Caco-2 (cell line): ENCODE data around the gene CCDC184. TPM values are rescaled to one million over a fixed set of nuclear protein-coding genes. Genes with fewer than 3 reads are reported as not detected.

Experiments used
- BruUV-seq: library from RNA; stranded (reverse); fragments of 400-500 nt; replicated peaks from 2 replicates; lab custom pipeline; 2021; lab: Mats Ljungman, UMichigan
- CTCF ChIA-PET: fragments of 300-600 bp; sonication (Branson Sonifier 250); formaldehyde crosslinking; loops from one replicate; lab custom pipeline; 2022; ENCODE audit warnings: antibody characterized with exemption; lab: Charles Lee
- POLR2A ChIA-PET: fragments of 300-600 bp; sonication (Branson Sonifier 250); formaldehyde crosslinking; loops from one replicate; lab custom pipeline; 2022; ENCODE audit warnings: antibody characterized with exemption; lab: Charles Lee
- DNase-seq, 2 experiments: peaks; one replicate each; pipeline versions ENCODE4 v3.0.0 to v3.0.0-alpha.2; 2020 to 2022
- H3K27me3 ChIP-seq: replicated peaks from 2 replicates; pipeline ENCODE4 v1.6.0; 2011; ENCODE audit warnings: low read length; ENCODE audit not compliant: control insufficient read depth, insufficient read depth
- H3K36me3 ChIP-seq: 2 replicates; pipeline ENCODE4 v1.5.1; 2011; ENCODE audit warnings: low read length; ENCODE audit not compliant: control insufficient read depth, insufficient read depth
- H3K4me1 ChIP-seq: fragments of 250-450 bp; sonication (Bioruptor Pico); 2 replicates; pipeline ENCODE4 v1.5.1; 2020; ENCODE audit warnings: mild to moderate bottlenecking
- H3K4me3 ChIP-seq: 2 replicates; pipeline ENCODE4 v1.5.1; 2011; ENCODE audit warnings: low read depth, mild to moderate bottlenecking, control low read depth, low read length
- H3K9me3 ChIP-seq: fragments of 250-450 bp; sonication (Bioruptor Pico); 2 replicates; pipeline ENCODE4 v1.5.1; 2020; ENCODE audit warnings: mild to moderate bottlenecking, moderate library complexity
- H3K27ac Mint-ChIP-seq: one replicate; pipeline ENCODE4 v1.8.0; 2022; ENCODE audit warnings: mixed read lengths; ENCODE audit not compliant: unreplicated experiment
- H3K27me3 Mint-ChIP-seq: one replicate; pipeline ENCODE4 v1.8.0; 2022; ENCODE audit warnings: mixed read lengths; ENCODE audit not compliant: insufficient read depth, unreplicated experiment
- H3K36me3 Mint-ChIP-seq: one replicate; pipeline ENCODE4 v1.8.0; 2022; ENCODE audit warnings: mild to moderate bottlenecking, mixed read lengths; ENCODE audit not compliant: insufficient read depth, unreplicated experiment
- H3K4me1 Mint-ChIP-seq: one replicate; pipeline ENCODE4 v1.8.0; 2022; ENCODE audit warnings: low read depth, mixed read lengths; ENCODE audit not compliant: unreplicated experiment
- H3K4me3 Mint-ChIP-seq: one replicate; pipeline ENCODE4 v1.8.0; 2022; ENCODE audit warnings: mild to moderate bottlenecking, moderate library complexity, mixed read lengths; ENCODE audit not compliant: unreplicated experiment
- H3K9me3 Mint-ChIP-seq: one replicate; pipeline ENCODE4 v1.8.0; 2022; ENCODE audit warnings: mixed read lengths; ENCODE audit not compliant: unreplicated experiment
- intact Hi-C: fragments of 100-400 bp; cut with micrococcal nuclease; formaldehyde crosslinking; loops from one replicate; pipeline ENCODE4 v1.10.0; 2022; ENCODE audit not compliant: unreplicated experiment
- total RNA-seq: library from RNA; stranded (reverse); gene quantifications from 2 replicates; pipeline ENCODE4 v1.2.3, GENCODE V29; 2022
- TF ChIP-seq, protein P1 (sequence below), 2 experiments: fragments of 200-600 bp in 1 of 2; IDR thresholded peaks; 1 replicate in 1 of 2; 2 replicates in 1 of 2; pipeline versions ENCODE4 v1.5.1 to v1.8.0; 2011 to 2022; ENCODE audit warnings: antibody characterized with exemption in 1 of 2, control low read depth in 1 of 2, inconsistent platforms in 1 of 2, low read depth in 1 of 2, low read length in 1 of 2, mild to moderate bottlenecking in 1 of 2, moderate library complexity in 1 of 2; ENCODE audit not compliant: insufficient read depth in 1 of 2, severe bottlenecking in 1 of 2, unreplicated experiment in 1 of 2

CCDC184 gene
- total RNA-seq, 1 experiment from 2014 or later: 1.0 TPM

DNA sequence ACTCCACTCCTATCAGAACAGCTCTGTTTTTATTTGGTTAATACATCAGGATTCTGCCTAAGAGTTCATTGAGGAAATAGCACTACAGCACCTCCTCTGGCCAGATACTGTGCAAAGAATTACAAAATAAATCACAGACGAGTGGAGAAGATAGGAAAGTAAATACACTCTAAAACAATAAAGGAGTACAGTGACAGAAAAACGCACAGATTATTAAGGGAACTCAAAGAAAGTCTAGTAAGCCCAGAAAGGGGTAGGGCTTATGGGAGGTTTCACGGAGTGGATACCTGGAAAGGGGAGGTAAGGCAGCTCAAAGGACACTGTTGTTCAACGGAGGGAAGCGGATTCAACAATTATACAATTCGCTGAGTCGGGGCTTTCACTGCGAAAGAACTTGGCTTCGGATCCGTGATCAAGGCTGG, 14.1 kb downstream of the CCDC184 start:
- Mint-ChIP-seq H3K9me3 (peaks cover 17% of the 10 kb centered on the region), H3K4me1 (peaks cover 58% of the 10 kb centered on the region), H3K36me3 (peaks cover 28% of the 10 kb centered on the region), H3K4me3 (peak overlapping the region; percentile 79), H3K27ac (peak overlapping the region; percentile 83), H3K27me3 (no peaks in the 10 kb centered on the region)
- CTCF ChIA-PET: interaction anchor here (1.2 to 2.1 kb wide), 4 partner anchors 8 to 89 kb away, joined by 4 to 7 read pairs (median 4); no protein-coding TSS in a partner anchor
- TSS peak; percentile 82 for BruUV-seq
- H3K36me3 ChIP-seq: no peaks in the 10 kb centered on the region
- no peak for DNase-seq
- no peaks in the 10 kb centered on the region for H3K27me3 ChIP-seq
- peak overlapping the region; percentile 37 for H3K4me3 ChIP-seq
- POLR2A ChIA-PET: interaction anchor here (0.5 to 1.3 kb wide), 3 partner anchors 15 to 592 kb away, joined by 3 to 5 read pairs (median 5); partner anchors contain the start of genes ASB8 and CCDC184
- H3K9me3 ChIP-seq: peaks cover 6% of the 10 kb centered on the region; the same call in 1 of the 2 replicates
- peaks cover 75% of the 10 kb centered on the region for H3K4me1 ChIP-seq
- TF ChIP-seq, protein P1, sequence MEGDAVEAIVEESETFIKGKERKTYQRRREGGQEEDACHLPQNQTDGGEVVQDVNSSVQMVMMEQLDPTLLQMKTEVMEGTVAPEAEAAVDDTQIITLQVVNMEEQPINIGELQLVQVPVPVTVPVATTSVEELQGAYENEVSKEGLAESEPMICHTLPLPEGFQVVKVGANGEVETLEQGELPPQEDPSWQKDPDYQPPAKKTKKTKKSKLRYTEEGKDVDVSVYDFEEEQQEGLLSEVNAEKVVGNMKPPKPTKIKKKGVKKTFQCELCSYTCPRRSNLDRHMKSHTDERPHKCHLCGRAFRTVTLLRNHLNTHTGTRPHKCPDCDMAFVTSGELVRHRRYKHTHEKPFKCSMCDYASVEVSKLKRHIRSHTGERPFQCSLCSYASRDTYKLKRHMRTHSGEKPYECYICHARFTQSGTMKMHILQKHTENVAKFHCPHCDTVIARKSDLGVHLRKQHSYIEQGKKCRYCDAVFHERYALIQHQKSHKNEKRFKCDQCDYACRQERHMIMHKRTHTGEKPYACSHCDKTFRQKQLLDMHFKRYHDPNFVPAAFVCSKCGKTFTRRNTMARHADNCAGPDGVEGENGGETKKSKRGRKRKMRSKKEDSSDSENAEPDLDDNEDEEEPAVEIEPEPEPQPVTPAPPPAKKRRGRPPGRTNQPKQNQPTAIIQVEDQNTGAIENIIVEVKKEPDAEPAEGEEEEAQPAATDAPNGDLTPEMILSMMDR (IDR thresholded peaks at IDR 0.05; ENCODE audit: insufficient read depth in 1 of 2, low read depth in 1 of 2, low read length in 1 of 2, severe bottlenecking in 1 of 2, unreplicated experiment in 1 of 2): peak; percentile 32 to 36
- intact Hi-C loops: no loop called here

DNA sequence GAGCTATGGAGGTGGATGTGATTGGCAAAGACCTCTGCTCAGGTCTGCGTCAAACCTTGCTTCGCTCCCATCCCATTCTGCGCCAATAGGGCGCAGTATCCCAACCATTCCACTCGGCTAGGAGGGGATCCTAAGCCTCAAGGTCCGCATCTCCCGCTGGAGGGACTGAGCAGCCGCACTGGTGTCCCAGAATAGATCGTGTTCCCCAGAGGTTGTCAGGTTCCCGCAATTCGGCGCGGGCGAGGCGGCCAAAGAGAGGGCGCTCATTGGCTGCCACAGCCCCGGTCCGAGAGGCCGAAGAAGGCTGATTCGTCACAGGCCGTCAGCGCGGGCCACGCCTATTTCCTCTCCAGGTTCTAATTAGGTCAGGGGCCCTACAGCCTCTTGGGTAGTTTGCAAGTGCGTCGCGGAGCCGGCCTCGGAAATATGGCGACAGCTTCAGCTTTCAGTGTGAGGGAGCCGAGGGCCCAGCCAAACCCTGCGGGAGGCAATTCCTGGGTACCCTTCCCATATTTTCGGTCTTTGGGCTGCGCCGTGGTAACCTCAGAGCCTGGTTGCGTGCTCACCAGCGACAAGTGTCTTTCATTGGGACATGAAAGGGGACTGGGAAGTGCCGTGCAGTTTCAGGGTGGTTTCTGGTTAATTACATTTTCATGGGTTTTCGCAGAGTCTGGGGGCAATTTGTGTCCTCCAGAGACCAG, 14.7 kb downstream of the CCDC184 start:
- peaks cover 28% of the 10 kb centered on the region for H3K36me3 Mint-ChIP-seq
- Histone ChIP-seq H3K4me3 (peak overlapping the region; percentile 63), H3K27me3 (no peaks in the 10 kb centered on the region), H3K9me3 (peaks cover 6% of the 10 kb centered on the region; the same call in 1 of the 2 replicates), H3K4me1 (peaks cover 72% of the 10 kb centered on the region), H3K36me3 (no peaks in the 10 kb centered on the region)
- peaks cover 23% of the 10 kb centered on the region for H3K9me3 Mint-ChIP-seq
- ChIA-PET CTCF (interaction anchor here (1.2 to 2.1 kb wide), 4 partner anchors 9 to 89 kb away, joined by 4 to 7 read pairs (median 4); no protein-coding TSS in a partner anchor), POLR2A (interaction anchor here (0.7 to 1.3 kb wide), 2 partner anchors 15 to 41 kb away, joined by 3 to 5 read pairs; partner anchors contain the start of genes ASB8 and CCDC184)
- H3K4me1 Mint-ChIP-seq: peaks cover 58% of the 10 kb centered on the region
- H3K27me3 Mint-ChIP-seq: no peaks in the 10 kb centered on the region
- TF ChIP-seq, protein P1 (IDR thresholded peaks at IDR 0.05; ENCODE audit: insufficient read depth in 1 of 2, low read depth in 1 of 2, low read length in 1 of 2, severe bottlenecking in 1 of 2, unreplicated experiment in 1 of 2): peak in 1 of 2 experiments; percentile 20
- BruUV-seq: no TSS peak
- peak; percentile 93 to 95 for DNase-seq
- peak overlapping the region; percentile 79 for H3K4me3 Mint-ChIP-seq
- intact Hi-C loops: loop anchor here (2.0 kb wide), 1 partner anchor 153 kb away; the partner anchor contains the start of gene ZNF641
- peak overlapping the region; percentile 83 for H3K27ac Mint-ChIP-seq

DNA sequence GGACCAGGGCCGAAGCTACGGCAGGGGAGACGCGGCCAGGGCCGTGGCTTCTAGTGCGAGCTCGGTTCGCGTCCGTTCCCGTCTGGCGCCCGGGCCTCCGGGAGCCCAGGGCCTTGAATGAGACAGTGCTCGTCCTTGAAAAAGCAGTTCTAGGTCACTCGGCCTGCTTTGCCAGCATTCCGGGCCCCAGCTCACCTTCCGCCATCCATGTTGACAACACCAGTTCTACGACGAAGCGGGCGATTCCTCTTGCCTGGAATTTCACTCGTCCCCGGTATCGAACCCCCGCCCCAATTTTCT, 15.2 kb downstream of the CCDC184 start:
- H3K4me1 Mint-ChIP-seq: peaks cover 53% of the 10 kb centered on the region
- ChIA-PET POLR2A (no interaction called here), CTCF (interaction anchor here (2.1 kb wide), 1 partner anchor 12 kb away, joined by 7 read pairs; no protein-coding TSS in a partner anchor)
- TF ChIP-seq, protein P1 (IDR thresholded peaks at IDR 0.05; ENCODE audit: insufficient read depth in 1 of 2, low read depth in 1 of 2, low read length in 1 of 2, severe bottlenecking in 1 of 2, unreplicated experiment in 1 of 2): no peak
- H3K4me3 Mint-ChIP-seq: peak overlapping the region; percentile 79
- peak in 1 of 2 experiments; percentile 38 for DNase-seq
- H3K4me1 ChIP-seq: peaks cover 67% of the 10 kb centered on the region
- H3K9me3 ChIP-seq: peaks cover 6% of the 10 kb centered on the region; the same call in 1 of the 2 replicates
- H3K27me3 ChIP-seq: no peaks in the 10 kb centered on the region
- BruUV-seq: TSS peak; percentile 73
- H3K27me3 Mint-ChIP-seq: no peaks in the 10 kb centered on the region
- H3K36me3 Mint-ChIP-seq: peaks cover 28% of the 10 kb centered on the region
- peaks cover 23% of the 10 kb centered on the region for H3K9me3 Mint-ChIP-seq
- H3K27ac Mint-ChIP-seq: peak overlapping the region; percentile 83
- no peaks in the 10 kb centered on the region for H3K36me3 ChIP-seq
- peak overlapping the region; percentile 63 for H3K4me3 ChIP-seq
- intact Hi-C loops: loop anchor here (2.0 kb wide), 1 partner anchor 152 kb away; the partner anchor contains the start of gene ZNF641
